ENCODE data around the gene CNTN1. TPM values are rescaled to one million over a fixed set of nuclear protein-coding genes. Genes with fewer than 3 reads are reported as not detected.

CNTN1 gene
- total and polyA plus RNA-seq, 12 donors: 0.07 to 0.90 (median 0.21) TPM; not detected in 1

DNA sequence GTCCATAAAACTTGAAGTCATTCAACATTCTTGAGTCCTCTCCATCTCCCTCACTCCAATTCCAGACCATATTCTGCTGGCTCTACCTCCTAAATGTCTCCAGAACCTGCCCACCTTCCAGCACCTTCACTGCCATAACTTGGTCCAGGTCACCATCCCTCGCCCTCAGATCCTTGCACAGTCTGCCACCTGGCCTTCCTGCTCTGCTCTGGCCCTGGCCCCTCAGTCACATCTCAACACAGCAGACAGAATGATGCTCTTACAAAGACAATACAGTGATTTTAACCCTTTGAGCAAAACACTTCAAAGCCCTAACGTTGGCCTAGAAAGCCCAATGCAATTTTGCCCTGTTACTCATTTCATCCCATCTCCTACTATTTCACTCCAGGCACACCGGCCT, 414.1 kb downstream of the CNTN1 start:
- DNase-seq: no peak
- Histone ChIP-seq H3K27ac (no peak overlapping the region), H3K36me3 (no peaks in the 10 kb centered on the region), H3K4me3 (no peak overlapping the region), H3K4me1 (no peaks in the 10 kb centered on the region), H3K9me3 (no peaks in the 10 kb centered on the region), H3K27me3 (no peaks in the 10 kb centered on the region)
- ATAC-seq: no peak
- WGBS, 2 donors: 80 to 83% methylated on average over 3 of the region's 3 CpGs
- TF ChIP-seq, protein P1, sequence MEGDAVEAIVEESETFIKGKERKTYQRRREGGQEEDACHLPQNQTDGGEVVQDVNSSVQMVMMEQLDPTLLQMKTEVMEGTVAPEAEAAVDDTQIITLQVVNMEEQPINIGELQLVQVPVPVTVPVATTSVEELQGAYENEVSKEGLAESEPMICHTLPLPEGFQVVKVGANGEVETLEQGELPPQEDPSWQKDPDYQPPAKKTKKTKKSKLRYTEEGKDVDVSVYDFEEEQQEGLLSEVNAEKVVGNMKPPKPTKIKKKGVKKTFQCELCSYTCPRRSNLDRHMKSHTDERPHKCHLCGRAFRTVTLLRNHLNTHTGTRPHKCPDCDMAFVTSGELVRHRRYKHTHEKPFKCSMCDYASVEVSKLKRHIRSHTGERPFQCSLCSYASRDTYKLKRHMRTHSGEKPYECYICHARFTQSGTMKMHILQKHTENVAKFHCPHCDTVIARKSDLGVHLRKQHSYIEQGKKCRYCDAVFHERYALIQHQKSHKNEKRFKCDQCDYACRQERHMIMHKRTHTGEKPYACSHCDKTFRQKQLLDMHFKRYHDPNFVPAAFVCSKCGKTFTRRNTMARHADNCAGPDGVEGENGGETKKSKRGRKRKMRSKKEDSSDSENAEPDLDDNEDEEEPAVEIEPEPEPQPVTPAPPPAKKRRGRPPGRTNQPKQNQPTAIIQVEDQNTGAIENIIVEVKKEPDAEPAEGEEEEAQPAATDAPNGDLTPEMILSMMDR (IDR thresholded peaks at IDR 0.05): no peak
- intact Hi-C loops (cut with DNase I): no loop called here

DNA sequence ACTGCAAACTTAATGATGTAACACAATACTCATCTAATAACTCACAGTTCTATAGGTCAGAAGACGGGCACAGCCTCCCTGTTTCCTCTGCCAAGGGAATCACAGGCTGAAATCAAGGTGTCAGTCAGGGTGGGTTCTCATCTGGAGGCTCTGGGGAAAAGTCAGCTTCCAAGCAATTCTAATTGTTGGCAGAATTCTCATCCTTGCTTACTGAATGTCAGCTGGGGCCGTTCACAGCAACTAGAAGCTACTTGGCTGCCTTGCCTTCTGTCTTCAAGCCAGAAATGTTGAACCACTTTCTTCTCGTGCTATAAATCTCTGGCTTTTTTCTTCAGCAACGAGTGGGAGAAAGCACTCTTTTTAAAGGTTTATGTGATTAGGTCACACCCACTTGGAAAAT, 415.8 kb downstream of the CNTN1 start:
- intact Hi-C loops (cut with DNase I): no loop called here
- ATAC-seq (no peak), DNase-seq (no peak)

GRCh38 chr12:41112903-41113302, 420.7 kb downstream of the CNTN1 start:
- TF ChIP-seq, protein P1 (IDR thresholded peaks at IDR 0.05): no peak
- H3K4me1 ChIP-seq: no peaks in the 10 kb centered on the region
- no peaks in the 10 kb centered on the region for H3K27me3 ChIP-seq
- 79 to 86% methylated on average over 2 of the region's 2 CpGs for WGBS, 2 donors
- intact Hi-C loops (cut with DNase I): no loop called here
- DNase-seq (no peak), ATAC-seq (no peak)
- peaks cover 0 to 5% (median 0%) of the 10 kb centered on the region in 11 donors for H3K9me3 ChIP-seq
- H3K4me3 ChIP-seq: no peak overlapping the region
- no peak overlapping the region for H3K27ac ChIP-seq
- no peaks in the 10 kb centered on the region for H3K36me3 ChIP-seq

More for the DNA sequence above, 415.8 kb downstream of the CNTN1 start:
- Histone ChIP-seq H3K9me3 (no peaks in the 10 kb centered on the region), H3K27ac (no peak overlapping the region), H3K27me3 (no peaks in the 10 kb centered on the region), H3K4me3 (no peak overlapping the region), H3K36me3 (no peaks in the 10 kb centered on the region), H3K4me1 (no peaks in the 10 kb centered on the region)
- TF ChIP-seq, protein P1 (IDR thresholded peaks at IDR 0.05): no peak
- 38 to 46% methylated on average over 4 of the region's 4 CpGs for WGBS, 2 donors

DNA sequence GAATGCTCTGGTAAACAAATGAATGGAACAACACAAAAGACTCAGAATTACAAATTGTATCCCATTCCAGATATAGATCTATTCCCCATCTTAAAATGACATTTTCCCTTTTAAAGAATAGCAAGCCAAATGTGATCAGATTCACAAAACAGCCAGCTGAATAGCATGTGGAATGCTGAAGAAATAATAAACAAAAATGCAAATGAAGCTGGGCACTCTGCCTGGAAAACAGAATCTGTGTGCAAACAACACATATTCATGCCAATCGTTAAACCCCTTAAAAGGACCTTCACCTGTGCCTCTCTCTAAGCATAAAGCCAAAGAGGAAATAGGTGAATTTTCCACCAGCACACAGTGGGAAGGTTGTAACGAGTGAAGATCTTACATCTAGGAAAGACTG, 428.0 kb downstream of the CNTN1 start:
- H3K27me3 ChIP-seq: no peaks in the 10 kb centered on the region
- ATAC-seq: no peak
- DNase-seq: no peak
- H3K36me3 ChIP-seq: no peaks in the 10 kb centered on the region
- no peak overlapping the region for H3K27ac ChIP-seq
- TF ChIP-seq, protein P1 (IDR thresholded peaks at IDR 0.05): no peak
- no peaks in the 10 kb centered on the region for H3K4me1 ChIP-seq
- 78 to 85% methylated on average over 2 of the region's 2 CpGs for WGBS, 2 donors
- peaks cover 0 to 5% (median 0%) of the 10 kb centered on the region in 11 donors for H3K9me3 ChIP-seq
- intact Hi-C loops (cut with DNase I): no loop called here
- H3K4me3 ChIP-seq: no peak overlapping the region

Data from heart right ventricle (tissue), 16 donors.